Epidermal melanocyte (primary cell): Measurements from ENCODE around the gene TAOK3.
"Not testable (repeated sequence)": the region's sequence is repeated elsewhere in the genome, so short reads cannot be mapped to it uniquely, and the experiment has no call there.

Source experiments
- DNase-seq: peaks from one replicate; pipeline ENCODE4 v3.0.0; 2011; ENCODE audit warnings: low spot score; ENCODE audit not compliant: insufficient read length

The TAOK3 gene

GRCh38 chr12:118144499-118144898 lies 228.2 kb downstream of the TAOK3 start:
- DNase-seq, result no peak

- DNase-seq, result no peak
These were observed 231.9 kb downstream of the TAOK3 start for GRCh38 chr12:118140825-118141224.

- no peak for DNase-seq
These were observed 235.5 kb downstream of the TAOK3 start for GRCh38 chr12:118137148-118137678.

- DNase-seq, result no peak
These were observed 236.1 kb downstream of the TAOK3 start for GRCh38 chr12:118136559-118137003.

GRCh38 chr12:118135788-118136558 lies 236.7 kb downstream of the TAOK3 start, which contains the start of gene PEBP1:
TSS of gene PEBP1 (plus strand) at chr12:118136124. CDS start at chr12:118136210, 86 bp downstream.
- peak; percentile 93 for DNase-seq

GRCh38 chr12:118129436-118129835 lies 243.3 kb downstream of the TAOK3 start:
- DNase-seq, result not testable (repeated sequence)

GRCh38 chr12:118127867-118128266 lies 244.8 kb downstream of the TAOK3 start:
- DNase-seq, result no peak

- DNase-seq, result no peak
These were observed 246.5 kb downstream of the TAOK3 start for GRCh38 chr12:118126119-118126757.

GRCh38 chr12:118125743-118126118 lies 247.0 kb downstream of the TAOK3 start:
- no peak for DNase-seq

GRCh38 chr12:118124333-118124874 lies 248.3 kb downstream of the TAOK3 start:
- DNase-seq, result no peak

GRCh38 chr12:118122264-118122663 lies 250.4 kb downstream of the TAOK3 start:
- no peak for DNase-seq

- DNase-seq, result peak; percentile 91
These were observed 251.9 kb downstream of the TAOK3 start for GRCh38 chr12:118120579-118121363.

GRCh38 chr12:118119449-118119879 lies 253.2 kb downstream of the TAOK3 start:
- no peak for DNase-seq

GRCh38 chr12:118109088-118109487 lies 263.6 kb downstream of the TAOK3 start:
- no peak for DNase-seq

- DNase-seq, result no peak
These were observed 265.0 kb downstream of the TAOK3 start for GRCh38 chr12:118107694-118108093.

- no peak for DNase-seq
These were observed 265.7 kb downstream of the TAOK3 start for GRCh38 chr12:118107011-118107410.

GRCh38 chr12:118103601-118104382 lies 268.9 kb downstream of the TAOK3 start, which contains the start of gene VSIG10:
TSS of gene VSIG10 (minus strand) at chr12:118104011. CDS start at chr12:118103671, 340 bp downstream.
- DNase-seq, result peak; percentile 66

GRCh38 chr12:118103201-118103600 lies 269.5 kb downstream of the TAOK3 start:
- DNase-seq, result no peak

- no peak for DNase-seq
These were observed 270.1 kb downstream of the TAOK3 start for GRCh38 chr12:118102609-118103008.

- DNase-seq, result no peak
These were observed 270.6 kb downstream of the TAOK3 start for GRCh38 chr12:118102070-118102469.
